GM12878 (cell line): ENCODE measurements around the gene PPARD. TPM values are rescaled to one million over a fixed set of nuclear protein-coding genes. Genes with fewer than 3 reads are reported as not detected.
A peak's percentile ranks its signal among the peaks of the same experiment; 100 is the strongest.

Experiments
- CBX3 ChIP-seq: fragments of 200-600 bp; sonication (generic); IDR thresholded peaks from 2 replicates; pipeline ENCODE4 v1.6.1; 2016; ENCODE audit warnings: low read depth, borderline replicate concordance
- CTCF ChIP-seq, 3 experiments: IDR thresholded peaks in 2 of 3; conservative IDR thresholded peaks in 1 of 3; 2 replicates each; pipeline ENCODE4 v1.5.1; 2011; ENCODE audit warnings: low read depth in 3 of 3, low read length in 3 of 3, mild to moderate bottlenecking in 3 of 3, control low read depth in 2 of 3, moderate library complexity in 2 of 3, inconsistent platforms in 1 of 3, mixed read lengths in 1 of 3; ENCODE audit not compliant: control insufficient read depth in 2 of 3, insufficient read depth in 1 of 3; ENCODE audit errors: extremely low read depth in 1 of 3
- E2F8 ChIP-seq: fragments of 450-650 bp; IDR thresholded peaks from 2 replicates; pipeline ENCODE4 v1.6.1; 2018; ENCODE audit warnings: mild to moderate bottlenecking, low read depth, moderate library complexity; ENCODE audit not compliant: partially characterized antibody
- ETV6 ChIP-seq, 2 experiments: fragments of 450-650 bp in 1 of 2; IDR thresholded peaks in 1 of 2; conservative IDR thresholded peaks in 1 of 2; 2 replicates each; pipeline ENCODE4 v1.6.1; 2014; ENCODE audit warnings: antibody characterized with exemption in 1 of 2, borderline replicate concordance in 1 of 2, low read depth in 1 of 2, mild to moderate bottlenecking in 1 of 2, moderate library complexity in 1 of 2
- KLF5 ChIP-seq: fragments of 450-650 bp; IDR thresholded peaks from 2 replicates; pipeline ENCODE4 v1.6.1; 2014; ENCODE audit warnings: mild to moderate bottlenecking; ENCODE audit not compliant: partially characterized antibody
- LARP7 ChIP-seq: fragments of 450-650 bp; IDR thresholded peaks from 2 replicates; pipeline ENCODE4 v1.6.1; 2017; ENCODE audit warnings: mild to moderate bottlenecking
- RAD51 ChIP-seq: fragments of 450-650 bp; IDR thresholded peaks from 2 replicates; pipeline ENCODE4 v1.6.1; 2016; ENCODE audit warnings: moderate library complexity, mild to moderate bottlenecking, inconsistent platforms
- RBBP5 ChIP-seq: fragments of 200-600 bp; sonication (generic); conservative IDR thresholded peaks from 2 replicates; pipeline ENCODE4 v1.6.1; 2016
- RFX5 ChIP-seq: IDR thresholded peaks from 2 replicates; pipeline ENCODE4 v1.6.1; 2011; ENCODE audit warnings: low read depth, low read length, improper control_type of control experiment
- SMAD1 ChIP-seq: fragments of 450-650 bp; IDR thresholded peaks from 2 replicates; pipeline ENCODE4 v1.6.1; 2018; ENCODE audit warnings: mild to moderate bottlenecking, low read depth; ENCODE audit not compliant: partially characterized antibody
- polyA plus RNA-seq, 11 experiments: library from polyadenylated mRNA; depleted of rRNA in 4 of 11; unstranded in 6 of 11; stranded (reverse) in 5 of 11; fragments of >200 nt; fragmentation: Nextera tagmentation in 4 of 11; fragmentation: Illumina TruSeq in 1 of 11; extraction: Ambion mirVana in 4 of 11; extraction: Trizol in 1 of 11; gene quantifications; 1 replicate in 1 of 11; 2 replicates in 10 of 11; pipeline versions ENCODE4 v1.2.1 to v1.2.3, GENCODE V29; 2011 to 2016; ENCODE audit warnings: inconsistent platforms in 2 of 11, missing spikeins in 2 of 11, low read depth in 1 of 11
- total RNA-seq, 4 experiments: library from RNA; depleted of rRNA in 3 of 4; stranded (reverse); fragments of >200 nt in 3 of 4; fragmentation: Illumina TruSeq in 1 of 4; extraction: Trizol in 1 of 4; gene quantifications; 2 replicates each; pipeline versions ENCODE4 v1.2.1 to v1.2.3, GENCODE V29; 2013 to 2021

The PPARD gene
- total and polyA plus RNA-seq, 10 of the 15 experiments (the other 5 are each of a cell fraction or from before 2014, with no cell fraction given): 0.05 to 12.6 (median 6.7) TPM

GRCh38 chr6:35468181-35468979 is 126.0 kb downstream of the PPARD start, which contains the start of gene RPL10A (continued):
- TF ChIP-seq ETV6 (conservative IDR thresholded peaks at IDR 0.05 in 1 of 2, IDR thresholded peaks at IDR 0.05 in 1 of 2; ENCODE audit: borderline replicate concordance in 1 of 2, low read depth in 1 of 2): peak in 1 of 2 experiments; percentile 41; a peak in 1 of 4 replicates
- TF ChIP-seq RFX5: no peak
- no peak for TF ChIP-seq SMAD1
- TF ChIP-seq KLF5: peak; percentile 54
- TF ChIP-seq CTCF (IDR thresholded peaks at IDR 0.05 in 2 of 3, conservative IDR thresholded peaks at IDR 0.05 in 1 of 3; ENCODE audit: control insufficient read depth in 2 of 3, extremely low read depth in 1 of 3, insufficient read depth in 1 of 3, low read depth in 3 of 3, low read length in 3 of 3): peak; percentile 98 to 100 (median 99); a peak in 5 of 6 replicates
- no peak for TF ChIP-seq CBX3
- no peak for TF ChIP-seq E2F8
- TF ChIP-seq RBBP5: peak; percentile 94; the same call in 1 of the 2 replicates
- peak; percentile 87 for TF ChIP-seq LARP7
- no peak for TF ChIP-seq RAD51
